K562 (cell line): ENCODE data around the gene LY6G6F. TPM values are rescaled to one million over a fixed set of nuclear protein-coding genes. Genes with fewer than 3 reads are reported as not detected.

Experiments used
- ATF7 ChIP-seq: fragments of 450-650 bp; IDR thresholded peaks from 2 replicates; pipeline ENCODE4 v1.7.1; 2014; ENCODE audit warnings: mild to moderate bottlenecking, moderate library complexity
- CBX5 ChIP-seq: IDR thresholded peaks from 2 replicates; pipeline ENCODE4 v1.6.1; 2014; ENCODE audit warnings: low read depth, borderline replicate concordance
- CC2D1A ChIP-seq: fragments of 450-650 bp; IDR thresholded peaks from 2 replicates; pipeline ENCODE4 v1.6.1; 2017; ENCODE audit warnings: mild to moderate bottlenecking
- ERF ChIP-seq: fragments of 450-650 bp; formaldehyde crosslinking; IDR thresholded peaks from 2 replicates; pipeline ENCODE4 v1.4.0; 2020; ENCODE audit warnings: mild to moderate bottlenecking, mixed read lengths
- FOXK1 ChIP-seq: sonication (generic); formaldehyde crosslinking; IDR thresholded peaks from 2 replicates; pipeline ENCODE4 v1.8.0; 2022; ENCODE audit warnings: missing genetic modification reagents, mild to moderate bottlenecking, borderline replicate concordance
- GTF2F1 ChIP-seq: IDR thresholded peaks from 2 replicates; pipeline ENCODE4 v1.6.1; 2011; ENCODE audit warnings: low read depth, low read length, improper control_type of control experiment
- HDGF ChIP-seq: fragments of 450-650 bp; IDR thresholded peaks from 2 replicates; pipeline ENCODE4 v1.6.1; 2016
- KAT8 ChIP-seq: fragments of 450-650 bp; IDR thresholded peaks from 2 replicates; pipeline ENCODE4 v1.6.1; 2016; ENCODE audit warnings: low read depth, mild to moderate bottlenecking
- KLF10 ChIP-seq: fragments of 250-450 bp; sonication (Bioruptor Pico); IDR thresholded peaks from 2 replicates; pipeline ENCODE4 v1.6.1; 2021; ENCODE audit warnings: matching md5 sums
- MAFG ChIP-seq: fragments of 450-650 bp; conservative IDR thresholded peaks from 2 replicates; pipeline ENCODE4 v1.6.1; 2016; ENCODE audit warnings: missing genetic modification characterization, missing compliant biosample characterization
- MCM7 ChIP-seq, 2 experiments: fragments of 450-650 bp; IDR thresholded peaks; 2 replicates each; pipeline ENCODE4 v1.6.1; 2016 to 2018
- PHB2 ChIP-seq: fragments of 450-650 bp; IDR thresholded peaks from 2 replicates; pipeline ENCODE4 v1.6.1; 2017; ENCODE audit warnings: low read depth
- PHTF2 ChIP-seq: fragments of 250-450 bp; sonication (Bioruptor Pico); IDR thresholded peaks from 2 replicates; pipeline ENCODE4 v1.5.0; 2021; ENCODE audit warnings: mild to moderate bottlenecking
- RCOR1 ChIP-seq, 2 experiments: IDR thresholded peaks; 2 replicates each; pipeline ENCODE4 v1.6.1; 2012; ENCODE audit warnings: low read depth in 2 of 2, low read length in 2 of 2, borderline replicate concordance in 1 of 2, improper control_type of control experiment in 1 of 2
- ZBTB1 ChIP-seq: sonication (generic); formaldehyde crosslinking; IDR thresholded peaks from 2 replicates; pipeline ENCODE4 v1.8.1; 2023; ENCODE audit warnings: missing genetic modification reagents, low read depth, mild to moderate bottlenecking, borderline replicate concordance
- ZFP1 ChIP-seq: fragments of 450-650 bp; formaldehyde crosslinking; IDR thresholded peaks from 2 replicates; pipeline ENCODE4 v1.4.0; 2020; ENCODE audit warnings: mild to moderate bottlenecking, mixed read lengths
- ZNF3 ChIP-seq: fragments of 250-450 bp; sonication (Bioruptor Pico); IDR thresholded peaks from 2 replicates; pipeline ENCODE4 v1.5.0; 2021; ENCODE audit warnings: mild to moderate bottlenecking, moderate library complexity
- ZNF589 ChIP-seq: fragments of 200-800 bp; sonication (Bioruptor generic); IDR thresholded peaks from 2 replicates; pipeline ENCODE4 v1.6.1; 2016; ENCODE audit warnings: low read depth, missing genetic modification characterization, missing compliant biosample characterization
- ZNF740 ChIP-seq, 3 experiments: fragments of 200-800 bp in 1 of 3; sonication (Bioruptor generic) in 1 of 3; sonication (generic) in 1 of 3; formaldehyde crosslinking in 1 of 3; IDR thresholded peaks; 2 replicates each; pipeline versions ENCODE4 v1.6.1 to v1.8.0; 2016 to 2022; ENCODE audit warnings: mild to moderate bottlenecking in 2 of 3, missing compliant biosample characterization in 2 of 3, missing genetic modification characterization in 2 of 3, missing genetic modification reagents in 1 of 3
- polyA plus RNA-seq, 8 experiments: library from polyadenylated mRNA; depleted of rRNA in 4 of 8; stranded (reverse) in 5 of 8; unstranded in 3 of 8; fragments of >200 nt; fragmentation: Nextera tagmentation in 2 of 8; fragmentation: Illumina TruSeq in 1 of 8; extraction: Ambion mirVana in 2 of 8; extraction: Trizol in 1 of 8; gene quantifications; 2 replicates each; pipeline versions ENCODE4 v1.2.1 to v1.2.3, GENCODE V29; 2011 to 2014; ENCODE audit warnings: inconsistent platforms in 1 of 8, missing spikeins in 1 of 8
- total RNA-seq, 7 experiments: library from RNA; depleted of rRNA in 6 of 7; stranded (reverse); fragments of >200 nt in 6 of 7; fragmentation: Illumina TruSeq in 2 of 7; extraction: Trizol in 2 of 7; gene quantifications; 2 replicates each; pipeline versions ENCODE4 v1.2.1 to v1.2.3, GENCODE V29; 2011 to 2021; ENCODE audit warnings: low replicate concordance in 1 of 7
- TF ChIP-seq, protein P1 (sequence below): fragments of 250-450 bp; sonication (Bioruptor Pico); IDR thresholded peaks from 2 replicates; pipeline ENCODE4 v1.5.0; 2020; ENCODE audit warnings: mild to moderate bottlenecking, borderline replicate concordance
- TF ChIP-seq, protein P2 (sequence below): fragments of 250-450 bp; sonication (Bioruptor Pico); IDR thresholded peaks from 2 replicates; pipeline ENCODE4 v1.8.0; 2021; ENCODE audit warnings: borderline replicate concordance, mild to moderate bottlenecking, moderate library complexity; ENCODE audit not compliant: poor library complexity, severe bottlenecking
- TF ChIP-seq, protein P3 (sequence below): fragments of 450-650 bp; IDR thresholded peaks from 2 replicates; pipeline ENCODE4 v1.6.1; 2016; ENCODE audit warnings: antibody characterized with exemption
- TF ChIP-seq, protein P4 (sequence below): IDR thresholded peaks from 2 replicates; pipeline ENCODE4 v1.6.1; 2011; ENCODE audit not compliant: insufficient read length; ENCODE audit errors: extremely low read depth

The LY6G6F gene
- total and polyA plus RNA-seq, 9 of the 15 experiments (the other 6 are each of a cell fraction or from before 2014, with no cell fraction given) = 0.14 to 0.50 (median 0.28) TPM; not detected in 2

- peak; percentile 69; the same call in 1 of the 2 replicates for TF ChIP-seq ZNF740 (CRISPR knock-in tag; IDR thresholded peaks at IDR 0.05)
- no peak for TF ChIP-seq ZNF740 (tag; IDR thresholded peaks at IDR 0.05)
- 0 out of 2 replicates have a peak, but pooled peaks have one; percentile 60 for TF ChIP-seq ERF (CRISPR knock-in tag)
- TF ChIP-seq MCM7 (IDR thresholded peaks at IDR 0.05) = no peak
- TF ChIP-seq, protein P1, sequence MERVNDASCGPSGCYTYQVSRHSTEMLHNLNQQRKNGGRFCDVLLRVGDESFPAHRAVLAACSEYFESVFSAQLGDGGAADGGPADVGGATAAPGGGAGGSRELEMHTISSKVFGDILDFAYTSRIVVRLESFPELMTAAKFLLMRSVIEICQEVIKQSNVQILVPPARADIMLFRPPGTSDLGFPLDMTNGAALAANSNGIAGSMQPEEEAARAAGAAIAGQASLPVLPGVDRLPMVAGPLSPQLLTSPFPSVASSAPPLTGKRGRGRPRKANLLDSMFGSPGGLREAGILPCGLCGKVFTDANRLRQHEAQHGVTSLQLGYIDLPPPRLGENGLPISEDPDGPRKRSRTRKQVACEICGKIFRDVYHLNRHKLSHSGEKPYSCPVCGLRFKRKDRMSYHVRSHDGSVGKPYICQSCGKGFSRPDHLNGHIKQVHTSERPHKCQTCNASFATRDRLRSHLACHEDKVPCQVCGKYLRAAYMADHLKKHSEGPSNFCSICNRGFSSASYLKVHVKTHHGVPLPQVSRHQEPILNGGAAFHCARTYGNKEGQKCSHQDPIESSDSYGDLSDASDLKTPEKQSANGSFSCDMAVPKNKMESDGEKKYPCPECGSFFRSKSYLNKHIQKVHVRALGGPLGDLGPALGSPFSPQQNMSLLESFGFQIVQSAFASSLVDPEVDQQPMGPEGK = no peak
- no peak for TF ChIP-seq ZFP1
- no peak for TF ChIP-seq ZNF3
- TF ChIP-seq, protein P2, sequence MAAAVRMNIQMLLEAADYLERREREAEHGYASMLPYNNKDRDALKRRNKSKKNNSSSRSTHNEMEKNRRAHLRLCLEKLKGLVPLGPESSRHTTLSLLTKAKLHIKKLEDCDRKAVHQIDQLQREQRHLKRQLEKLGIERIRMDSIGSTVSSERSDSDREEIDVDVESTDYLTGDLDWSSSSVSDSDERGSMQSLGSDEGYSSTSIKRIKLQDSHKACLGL (CRISPR knock-in tag) = no peak
- TF ChIP-seq GTF2F1 = no peak
- TF ChIP-seq KAT8 = no peak
- TF ChIP-seq, protein P3, sequence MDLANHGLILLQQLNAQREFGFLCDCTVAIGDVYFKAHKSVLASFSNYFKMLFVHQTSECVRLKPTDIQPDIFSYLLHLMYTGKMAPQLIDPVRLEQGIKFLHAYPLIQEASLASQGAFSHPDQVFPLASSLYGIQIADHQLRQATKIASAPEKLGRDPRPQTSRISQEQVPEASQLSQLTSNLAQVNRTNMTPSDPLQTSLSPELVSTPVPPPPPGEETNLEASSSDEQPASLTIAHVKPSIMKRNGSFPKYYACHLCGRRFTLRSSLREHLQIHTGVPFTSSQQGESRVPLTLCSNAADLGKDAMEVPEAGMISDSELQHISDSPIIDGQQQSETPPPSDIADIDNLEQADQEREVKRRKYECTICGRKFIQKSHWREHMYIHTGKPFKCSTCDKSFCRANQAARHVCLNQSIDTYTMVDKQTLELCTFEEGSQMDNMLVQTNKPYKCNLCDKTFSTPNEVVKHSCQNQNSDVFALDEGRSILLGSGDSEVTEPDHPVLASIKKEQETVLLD = 0 out of 2 replicates have a peak, but pooled peaks have one; percentile 30
- TF ChIP-seq ZNF589 (CRISPR knock-in tag) = no peak
- no peak for TF ChIP-seq ZBTB1
- no peak for TF ChIP-seq CBX5
- no peak for TF ChIP-seq KLF10 (CRISPR knock-in tag)
- no peak for TF ChIP-seq MAFG (tag)
- TF ChIP-seq, protein P4, sequence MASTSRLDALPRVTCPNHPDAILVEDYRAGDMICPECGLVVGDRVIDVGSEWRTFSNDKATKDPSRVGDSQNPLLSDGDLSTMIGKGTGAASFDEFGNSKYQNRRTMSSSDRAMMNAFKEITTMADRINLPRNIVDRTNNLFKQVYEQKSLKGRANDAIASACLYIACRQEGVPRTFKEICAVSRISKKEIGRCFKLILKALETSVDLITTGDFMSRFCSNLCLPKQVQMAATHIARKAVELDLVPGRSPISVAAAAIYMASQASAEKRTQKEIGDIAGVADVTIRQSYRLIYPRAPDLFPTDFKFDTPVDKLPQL = no peak
- TF ChIP-seq HDGF = peak; percentile 78; the same call in 1 of the 2 replicates
- 0 out of 2 replicates have a peak, but pooled peaks have one; percentile 58 for TF ChIP-seq FOXK1 (CRISPR knock-in tag)
- TF ChIP-seq PHTF2 = no peak
- peak; percentile 95 for TF ChIP-seq CC2D1A
- peak in 1 of 2 experiments; percentile 81; a peak in 2 of 4 replicates for TF ChIP-seq RCOR1 (IDR thresholded peaks at IDR 0.05; ENCODE audit: borderline replicate concordance in 1 of 2, low read depth in 2 of 2, low read length in 2 of 2)
- peak; percentile 67; the same call in 1 of the 2 replicates for TF ChIP-seq ATF7
- no peak for TF ChIP-seq PHB2
These were observed 26.2 kb upstream of the LY6G6F start, which contains the start of gene LY6G5C (continued) for GRCh38 chr6:31680226-31681134.
